ENCODE results near the gene NAA40.

GRCh38 chr11:63914896-63915691, 23.7 kb upstream of the NAA40 start:
- TF ChIP-seq POLR2AphosphoS5 (IDR thresholded peaks at IDR 0.05; ENCODE audit: borderline replicate concordance, low read depth, low read length) = no peak
- no peak for TF ChIP-seq EZH2 (IDR thresholded peaks at IDR 0.05)
- TF ChIP-seq FOXP2 (optimal IDR thresholded peaks at IDR 0.05; ENCODE audit: control extremely low read depth, extremely low read length, insufficient read depth) = no peak

All from SK-N-MC (cell line).